GM12874 (cell line): Measurements from ENCODE around the gene RNF149.
A peak's percentile ranks its signal among the peaks of the same experiment; 100 is the strongest.

Experiments
- CTCF ChIP-seq: IDR thresholded peaks from 2 replicates; pipeline ENCODE4 v1.5.1; 2011; ENCODE audit warnings: low read depth, mild to moderate bottlenecking, control low read depth, low read length, moderate library complexity; ENCODE audit not compliant: insufficient read depth

The RNF149 gene

GRCh38 chr2:101253013-101253702 is 55.3 kb downstream of the RNF149 start:
- TF ChIP-seq CTCF: no peak

- no peak for TF ChIP-seq CTCF
These were observed 56.0 kb downstream of the RNF149 start, which contains the start of gene CNOT11 for GRCh38 chr2:101252408-101253012. Gene CNOT11 (plus strand): TSS chr2:101252886. CDS start chr2:101252965, 79 bp downstream.

GRCh38 chr2:101251844-101252407 is 56.6 kb downstream of the RNF149 start:
- 0 out of 2 replicates have a peak, but pooled peaks have one; percentile 17 for TF ChIP-seq CTCF

GRCh38 chr2:101249826-101250225 is 58.7 kb downstream of the RNF149 start:
- no peak for TF ChIP-seq CTCF

GRCh38 chr2:101241158-101241557 is 67.3 kb downstream of the RNF149 start:
- TF ChIP-seq CTCF: no peak

- peak; percentile 32; the same call in 1 of the 2 replicates for TF ChIP-seq CTCF
These were observed 67.8 kb downstream of the RNF149 start for GRCh38 chr2:101240694-101241093.

GRCh38 chr2:101238930-101239759 is 69.4 kb downstream of the RNF149 start:
- TF ChIP-seq CTCF: no peak
